H9 (cell line): ENCODE data around the gene SMARCA1. TPM values are rescaled to one million over a fixed set of nuclear protein-coding genes. Genes with fewer than 3 reads are reported as not detected.

Source experiments
- DNase-seq: peaks from one replicate; pipeline ENCODE4 v3.0.0-alpha.2; 2017
- H2AFZ ChIP-seq: one replicate; pipeline ENCODE4 v1.6.1; 2013; ENCODE audit warnings: mild to moderate bottlenecking, low read length, control low read depth, moderate library complexity
- H2AK5ac ChIP-seq: 2 replicates; pipeline ENCODE4 v1.6.1; 2013; ENCODE audit warnings: low read length, control low read depth, mixed read lengths; ENCODE audit not compliant: insufficient read length
- H2BK120ac ChIP-seq: one replicate; pipeline ENCODE4 v1.6.1; 2013; ENCODE audit warnings: low read depth, mild to moderate bottlenecking, low read length, control low read depth, inconsistent platforms; ENCODE audit not compliant: poor library complexity, severe bottlenecking
- H2BK12ac ChIP-seq: 2 replicates; pipeline ENCODE4 v1.6.1; 2013; ENCODE audit warnings: low read length, control low read depth, mixed read lengths, low read depth; ENCODE audit not compliant: insufficient read length
- H2BK15ac ChIP-seq: 2 replicates; pipeline ENCODE4 v1.6.1; 2013; ENCODE audit warnings: low read depth, low read length, control low read depth
- H2BK20ac ChIP-seq: one replicate; pipeline ENCODE4 v1.6.1; 2013; ENCODE audit warnings: low read depth, mild to moderate bottlenecking, low read length, control low read depth, inconsistent platforms; ENCODE audit not compliant: poor library complexity, severe bottlenecking
- H2BK5ac ChIP-seq: 2 replicates; pipeline ENCODE4 v1.6.1; 2013; ENCODE audit warnings: low read length, control low read depth, mixed read lengths; ENCODE audit not compliant: insufficient read length
- H3K14ac ChIP-seq: 2 replicates; pipeline ENCODE4 v1.6.1; 2013; ENCODE audit warnings: low read length, control low read depth; ENCODE audit not compliant: insufficient read depth
- H3K18ac ChIP-seq: 2 replicates; pipeline ENCODE4 v1.6.1; 2013; ENCODE audit warnings: low read depth, mild to moderate bottlenecking, mixed read lengths, low read length, control low read depth; ENCODE audit not compliant: insufficient read length
- H3K23ac ChIP-seq: 2 replicates; pipeline ENCODE4 v1.6.1; 2013; ENCODE audit warnings: low read length, control low read depth, mixed read lengths, low read depth; ENCODE audit not compliant: insufficient read length
- H3K23me2 ChIP-seq: 2 replicates; pipeline ENCODE4 v1.6.1; 2013; ENCODE audit warnings: low read depth, mild to moderate bottlenecking, mixed read lengths, low read length, control low read depth; ENCODE audit not compliant: insufficient read length, poor library complexity, severe bottlenecking
- H3K27ac ChIP-seq: 2 replicates; pipeline ENCODE4 v1.5.1; 2013; ENCODE audit warnings: low read length, control low read depth, mixed read lengths, low read depth; ENCODE audit not compliant: insufficient read length
- H3K27me3 ChIP-seq: 2 replicates; pipeline ENCODE4 v1.6.1; 2013; ENCODE audit warnings: low read length, control low read depth, inconsistent platforms; ENCODE audit not compliant: insufficient read depth
- H3K4ac ChIP-seq: 2 replicates; pipeline ENCODE4 v1.6.1; 2013; ENCODE audit warnings: low read depth, mild to moderate bottlenecking, control low read depth, inconsistent platforms, low read length, moderate library complexity
- H3K4me1 ChIP-seq: 2 replicates; pipeline ENCODE4 v1.6.1; 2013; ENCODE audit warnings: low read length, control low read depth, inconsistent platforms; ENCODE audit not compliant: insufficient read depth
- H3K4me2 ChIP-seq: 2 replicates; pipeline ENCODE4 v1.6.1; 2013; ENCODE audit warnings: low read length, control low read depth, mixed read lengths; ENCODE audit not compliant: insufficient read length, insufficient read depth
- H3K56ac ChIP-seq: 2 replicates; pipeline ENCODE4 v1.6.1; 2013; ENCODE audit warnings: low read depth, mild to moderate bottlenecking, mixed read lengths, low read length, control low read depth; ENCODE audit not compliant: insufficient read length
- H3K79me1 ChIP-seq: 2 replicates; pipeline ENCODE4 v1.6.1; 2013; ENCODE audit warnings: low read depth, mild to moderate bottlenecking, moderate library complexity, low read length, control low read depth, inconsistent platforms; ENCODE audit not compliant: insufficient read depth, poor library complexity, severe bottlenecking
- H3K79me2 ChIP-seq: 2 replicates; pipeline ENCODE4 v1.6.1; 2013; ENCODE audit warnings: low read length, control low read depth, inconsistent platforms; ENCODE audit not compliant: insufficient read depth
- H3K9ac ChIP-seq: 2 replicates; pipeline ENCODE4 v1.6.1; 2013; ENCODE audit warnings: low read length, control low read depth, mixed read lengths; ENCODE audit not compliant: insufficient read length; ENCODE audit errors: extremely low read depth
- H3K9me3 ChIP-seq: one replicate; pipeline ENCODE4 v1.6.1; 2013; ENCODE audit warnings: low read depth, low read length, inconsistent platforms; ENCODE audit not compliant: control insufficient read depth
- H3T11ph ChIP-seq: one replicate; pipeline ENCODE4 v1.6.1; 2013; ENCODE audit warnings: mild to moderate bottlenecking, low read length, control low read depth, inconsistent platforms
- H4K20me1 ChIP-seq: one replicate; pipeline ENCODE4 v1.6.1; 2013; ENCODE audit not compliant: control insufficient read depth, insufficient read length, insufficient read depth
- H4K5ac ChIP-seq: 2 replicates; pipeline ENCODE4 v1.6.1; 2013; ENCODE audit warnings: low read depth, mild to moderate bottlenecking, mixed read lengths, low read length, control low read depth; ENCODE audit not compliant: insufficient read length
- H4K8ac ChIP-seq: replicated peaks from 2 replicates; pipeline ENCODE4 v1.6.1; 2013; ENCODE audit warnings: low read length, control low read depth, mixed read lengths, low read depth; ENCODE audit not compliant: insufficient read length
- H4K91ac ChIP-seq: 2 replicates; pipeline ENCODE4 v1.6.1; 2013; ENCODE audit warnings: low read depth, mild to moderate bottlenecking, moderate library complexity, mixed read lengths, low read length, control low read depth; ENCODE audit not compliant: insufficient read length
- H3K27ac Mint-ChIP-seq, 3 experiments: 2 replicates in 2 of 3; 3 replicates in 1 of 3; pipeline ENCODE4 v1.8.0; 2020 to 2021; ENCODE audit warnings: mixed read lengths in 3 of 3, mild to moderate bottlenecking in 1 of 3, moderate library complexity in 1 of 3
- H3K27me3 Mint-ChIP-seq: 2 replicates; pipeline ENCODE4 v1.8.0; 2021; ENCODE audit warnings: low read depth, mild to moderate bottlenecking, moderate library complexity, mixed read lengths
- H3K36me3 Mint-ChIP-seq, 3 experiments: 2 replicates in 2 of 3; 3 replicates in 1 of 3; pipeline ENCODE4 v1.8.0; 2020 to 2021; ENCODE audit warnings: low read depth in 3 of 3, mixed read lengths in 3 of 3; ENCODE audit not compliant: insufficient read depth in 1 of 3
- H3K4me1 Mint-ChIP-seq, 2 experiments: 2 replicates each; pipeline ENCODE4 v1.8.0; 2020; ENCODE audit warnings: mixed read lengths in 2 of 2
- H3K4me3 Mint-ChIP-seq, 2 experiments: 2 replicates in 1 of 2; 3 replicates in 1 of 2; pipeline ENCODE4 v1.8.0; 2020 to 2021; ENCODE audit warnings: mild to moderate bottlenecking in 2 of 2, mixed read lengths in 2 of 2, moderate library complexity in 1 of 2
- H3K9me3 Mint-ChIP-seq, 2 experiments: 2 replicates in 1 of 2; 3 replicates in 1 of 2; pipeline ENCODE4 v1.8.0; 2020; ENCODE audit warnings: mild to moderate bottlenecking in 2 of 2, mixed read lengths in 2 of 2, moderate library complexity in 1 of 2
- CTCF ChIP-seq: fragments of 200-600 bp; sonication (generic); conservative IDR thresholded peaks from 3 replicates; pipeline ENCODE4 v1.8.0; 2021; ENCODE audit warnings: antibody characterized with exemption, mild to moderate bottlenecking
- WGBS: extraction: QIAGEN DNeasy Blood & Tissue Kit; methylation state at CpG from one replicate; pipeline ENCODE4 v1.1.7; 2013; ENCODE audit warnings: missing lambda C conversion rate, low lambda C conversion rate, mixed read lengths; ENCODE audit not compliant: insufficient read length; ENCODE audit errors: extremely low coverage; 5-methylcytosine and 5-hydroxymethylcytosine counted together
- total RNA-seq: library from RNA; stranded (reverse); gene quantifications from 2 replicates; pipeline ENCODE4 v1.2.1, GENCODE V29; 2021

Gene SMARCA1
- total RNA-seq, 1 experiment from 2014 or later, result 105 TPM

- Histone ChIP-seq H3K4me2 (no peak overlapping the region), H3K9me3 (no peaks in the 10 kb centered on the region), H3K14ac (no peak overlapping the region), H3K23me2 (no peaks in the 10 kb centered on the region), H3K4ac (no peak overlapping the region), H3K9ac (no peak overlapping the region), H3K18ac (no peak overlapping the region), H2BK20ac (no peak overlapping the region), H3K56ac (no peak overlapping the region), H2AK5ac (no peak overlapping the region), H2BK120ac (no peak overlapping the region), H4K91ac (no peak overlapping the region), H2BK12ac (no peak overlapping the region), H2BK15ac (no peak overlapping the region), H2AFZ (no peak overlapping the region), H3K4me1 (no peaks in the 10 kb centered on the region), H2BK5ac (no peak overlapping the region), H4K20me1 (no peaks in the 10 kb centered on the region), H4K5ac (no peak overlapping the region), H3K23ac (no peak overlapping the region), H3K79me1 (no peaks in the 10 kb centered on the region), H3K27ac (no peak overlapping the region), H3K27me3 (no peaks in the 10 kb centered on the region), H3T11ph (no peak overlapping the region), H4K8ac (no peak overlapping the region), H3K79me2 (no peaks in the 10 kb centered on the region)
- TF ChIP-seq CTCF, result no peak
- Mint-ChIP-seq H3K27me3 (no peaks in the 10 kb centered on the region), H3K9me3 (no peaks in the 10 kb centered on the region), H3K27ac (no peak overlapping the region), H3K4me3 (no peak overlapping the region), H3K36me3 (peaks cover 20 to 82% (median 68%) of the 10 kb centered on the region in 3 experiments; a peak in 6 of 7 replicates), H3K4me1 (no peaks in the 10 kb centered on the region)
- WGBS, result no CpG with 5 or more reads among the region's 3 CpGs
- no peak for DNase-seq
Observed at GRCh38 chrX:129461801-129462456, 61.4 kb downstream of the SMARCA1 start.
